Effector memory CD4-positive, alpha-beta T cell (primary cell): ENCODE measurements around the gene KRTAP5-11.
"Not testable (repeated sequence)": the region's sequence is repeated elsewhere in the genome, so short reads cannot be mapped to it uniquely, and the experiment has no call there.

ENCODE experiments used
- DNase-seq, 3 donors: peaks; one replicate each; pipeline ENCODE4 v3.0.0-alpha.2; 2020
- H3K27ac ChIP-seq: 2 replicates; pipeline ENCODE4 v1.7.0; 2013; ENCODE audit warnings: mild to moderate bottlenecking, low read length, moderate library complexity; ENCODE audit not compliant: insufficient read depth, poor library complexity, severe bottlenecking
- H3K27me3 ChIP-seq: replicated peaks from 2 replicates; pipeline ENCODE4 v1.7.0; 2013; ENCODE audit warnings: mild to moderate bottlenecking, low read length; ENCODE audit not compliant: insufficient read depth, control insufficient read depth, poor library complexity, severe bottlenecking
- H3K36me3 ChIP-seq: 2 replicates; pipeline ENCODE4 v1.7.0; 2013; ENCODE audit warnings: mild to moderate bottlenecking, low read length, moderate library complexity; ENCODE audit not compliant: control insufficient read depth, insufficient read depth
- H3K4me1 ChIP-seq: 2 replicates; pipeline ENCODE4 v1.7.0; 2013; ENCODE audit warnings: low read length, mild to moderate bottlenecking; ENCODE audit not compliant: control insufficient read depth, insufficient read depth, poor library complexity, severe bottlenecking
- H3K4me3 ChIP-seq: 2 replicates; pipeline ENCODE4 v1.7.0; 2013; ENCODE audit warnings: low read length, low read depth, mild to moderate bottlenecking; ENCODE audit not compliant: insufficient read depth, poor library complexity, severe bottlenecking
- H3K9me3 ChIP-seq: 2 replicates; pipeline ENCODE4 v1.7.0; 2013; ENCODE audit warnings: mild to moderate bottlenecking, low read length, moderate library complexity; ENCODE audit not compliant: control insufficient read depth

Gene KRTAP5-11

GRCh38 chr11:71542382-71542781, 40.3 kb downstream of the KRTAP5-11 start:
- Histone ChIP-seq H3K4me3 (no peak overlapping the region), H3K27ac (no peak overlapping the region), H3K27me3 (no peaks in the 10 kb centered on the region), H3K9me3 (no peaks in the 10 kb centered on the region), H3K4me1 (no peaks in the 10 kb centered on the region), H3K36me3 (no peaks in the 10 kb centered on the region)
- no peak for DNase-seq

GRCh38 chr11:71540521-71541304, 42.0 kb downstream of the KRTAP5-11 start:
- not testable (repeated sequence) for H3K27me3 ChIP-seq, H3K9me3 ChIP-seq, H3K4me3 ChIP-seq, DNase-seq, H3K27ac ChIP-seq, H3K36me3 ChIP-seq, H3K4me1 ChIP-seq

GRCh38 chr11:71539971-71540370, 42.7 kb downstream of the KRTAP5-11 start:
- H3K4me1 ChIP-seq, H3K4me3 ChIP-seq, H3K36me3 ChIP-seq, H3K27me3 ChIP-seq, H3K27ac ChIP-seq, H3K9me3 ChIP-seq, DNase-seq: not testable (repeated sequence)

GRCh38 chr11:71539017-71539416, 43.7 kb downstream of the KRTAP5-11 start:
- H3K27me3 ChIP-seq = no peaks in the 10 kb centered on the region
- H3K27ac ChIP-seq = no peak overlapping the region
- H3K36me3 ChIP-seq = no peaks in the 10 kb centered on the region
- H3K4me3 ChIP-seq = no peak overlapping the region
- no peak for DNase-seq
- no peaks in the 10 kb centered on the region for H3K4me1 ChIP-seq
- no peaks in the 10 kb centered on the region for H3K9me3 ChIP-seq

- H3K27ac ChIP-seq = no peak overlapping the region
- H3K4me3 ChIP-seq = no peak overlapping the region
- H3K4me1 ChIP-seq = no peaks in the 10 kb centered on the region
- H3K36me3 ChIP-seq = no peaks in the 10 kb centered on the region
- no peaks in the 10 kb centered on the region for H3K27me3 ChIP-seq
- no peak for DNase-seq
- no peaks in the 10 kb centered on the region for H3K9me3 ChIP-seq
Measured at GRCh38 chr11:71538666-71538990, 44.0 kb downstream of the KRTAP5-11 start.

- H3K9me3 ChIP-seq, H3K4me3 ChIP-seq, H3K4me1 ChIP-seq, DNase-seq, H3K27me3 ChIP-seq, H3K36me3 ChIP-seq, H3K27ac ChIP-seq: not testable (repeated sequence)
Measured at GRCh38 chr11:71537977-71538665, 44.6 kb downstream of the KRTAP5-11 start, which contains the start of gene KRTAP5-8. Gene KRTAP5-8 (plus strand): TSS chr11:71538025. CDS start chr11:71538056, 31 bp downstream.

- Histone ChIP-seq H3K27me3 (no peaks in the 10 kb centered on the region), H3K27ac (no peak overlapping the region), H3K9me3 (no peaks in the 10 kb centered on the region), H3K4me1 (no peaks in the 10 kb centered on the region), H3K4me3 (no peak overlapping the region), H3K36me3 (no peaks in the 10 kb centered on the region)
- DNase-seq = no peak
Measured at GRCh38 chr11:71537537-71537936, 45.1 kb downstream of the KRTAP5-11 start.

GRCh38 chr11:71535825-71536224, 46.9 kb downstream of the KRTAP5-11 start:
- no peaks in the 10 kb centered on the region for H3K36me3 ChIP-seq
- H3K9me3 ChIP-seq = no peaks in the 10 kb centered on the region
- no peak overlapping the region for H3K4me3 ChIP-seq
- no peak for DNase-seq
- no peaks in the 10 kb centered on the region for H3K27me3 ChIP-seq
- no peaks in the 10 kb centered on the region for H3K4me1 ChIP-seq
- H3K27ac ChIP-seq = no peak overlapping the region

- not testable (repeated sequence) for H3K27ac ChIP-seq, DNase-seq, H3K4me1 ChIP-seq
Measured at GRCh38 chr11:71534711-71535608, 47.7 kb downstream of the KRTAP5-11 start.

More at GRCh38 chr11:71534711-71535608, 47.7 kb downstream of the KRTAP5-11 start:
- not testable (repeated sequence) for H3K27me3 ChIP-seq, H3K9me3 ChIP-seq, H3K4me3 ChIP-seq, H3K36me3 ChIP-seq
